Urinary bladder (tissue), 4 donors: Measurements from ENCODE around the gene SSH2. TPM values are rescaled to one million over a fixed set of nuclear protein-coding genes. Genes with fewer than 3 reads are reported as not detected.
A peak's percentile ranks its signal among the peaks of the same experiment; 100 is the strongest.

ENCODE experiments used
- DNase-seq: peaks from one replicate; pipeline ENCODE4 v3.0.0-alpha.2; 2015; ENCODE audit errors: extremely low spot score
- H3K27ac ChIP-seq: one replicate; pipeline ENCODE4 v1.5.1; 2013; ENCODE audit warnings: low read depth, mild to moderate bottlenecking, moderate library complexity
- H3K36me3 ChIP-seq: one replicate; pipeline ENCODE4 v1.6.1; 2013; ENCODE audit warnings: mild to moderate bottlenecking, moderate library complexity; ENCODE audit not compliant: insufficient read depth
- H3K4me1 ChIP-seq: one replicate; pipeline ENCODE4 v1.6.1; 2013; ENCODE audit warnings: mild to moderate bottlenecking, moderate library complexity; ENCODE audit not compliant: insufficient read depth
- H3K4me3 ChIP-seq: one replicate; pipeline ENCODE4 v1.5.1; 2013; ENCODE audit warnings: low read depth, low read length
- WGBS: extraction: QIAGEN DNeasy Blood & Tissue Kit; methylation state at CpG from one replicate; pipeline ENCODE4 v1.1.7; 2013; 5-methylcytosine and 5-hydroxymethylcytosine counted together
- polyA plus RNA-seq: library from polyadenylated mRNA; stranded (reverse); fragments of 200-250 nt; gene quantifications from one replicate; pipeline ENCODE4 v1.2.3, GENCODE V29; 2013
- total RNA-seq: library from RNA; depleted of rRNA; stranded (reverse); fragments of >200 nt; gene quantifications from one replicate; pipeline ENCODE4 v1.2.3, GENCODE V29; 2014
- donor health status: healthy with polysubstance abuse.
- donor health status: healthy.

The SSH2 gene
- total and polyA plus RNA-seq, 2 donors, result 11.9 to 18.0 TPM

GRCh38 chr17:29855686-29856085 lies 74.3 kb downstream of the SSH2 start:
- 80% methylated on average over 1 of the region's 1 CpG for WGBS
- Histone ChIP-seq H3K36me3 (no peaks in the 10 kb centered on the region), H3K27ac (no peak overlapping the region), H3K4me3 (no peak overlapping the region), H3K4me1 (no peaks in the 10 kb centered on the region)
- no peak for DNase-seq

GRCh38 chr17:29848737-29849136 lies 81.3 kb downstream of the SSH2 start:
- Histone ChIP-seq H3K36me3 (peaks cover 2% of the 10 kb centered on the region), H3K27ac (no peak overlapping the region), H3K4me1 (no peaks in the 10 kb centered on the region), H3K4me3 (no peak overlapping the region)
- 77% methylated on average over 3 of the region's 3 CpGs for WGBS
- no peak for DNase-seq

GRCh38 chr17:29847527-29848400 lies 82.3 kb downstream of the SSH2 start:
- Histone ChIP-seq H3K27ac (no peak overlapping the region), H3K4me3 (no peak overlapping the region), H3K4me1 (no peaks in the 10 kb centered on the region), H3K36me3 (peaks cover 2% of the 10 kb centered on the region)
- no peak for DNase-seq
- 75% methylated on average over 3 of the region's 3 CpGs for whole genome bisulfite sequencing

- 84% methylated on average over 3 of the region's 3 CpGs for WGBS
- Histone ChIP-seq H3K4me3 (no peak overlapping the region), H3K27ac (no peak overlapping the region), H3K4me1 (no peaks in the 10 kb centered on the region), H3K36me3 (peaks cover 2% of the 10 kb centered on the region)
- DNase-seq, result no peak
Observed at GRCh38 chr17:29847118-29847517, 82.9 kb downstream of the SSH2 start.

- WGBS, result 72% methylated on average over 2 of the region's 2 CpGs
- peaks cover 2% of the 10 kb centered on the region for H3K36me3 ChIP-seq
- no peak overlapping the region for H3K4me3 ChIP-seq
- no peaks in the 10 kb centered on the region for H3K4me1 ChIP-seq
- no peak for DNase-seq
- no peak overlapping the region for H3K27ac ChIP-seq
Observed at GRCh38 chr17:29846298-29846697, 83.7 kb downstream of the SSH2 start.

- peaks cover 2% of the 10 kb centered on the region for H3K36me3 ChIP-seq
Observed at GRCh38 chr17:29844339-29845048, 85.5 kb downstream of the SSH2 start.

GRCh38 chr17:29840884-29841283 lies 89.1 kb downstream of the SSH2 start:
- no peak overlapping the region for H3K4me3 ChIP-seq
- no peak overlapping the region for H3K27ac ChIP-seq
- no peak for DNase-seq
- H3K36me3 ChIP-seq, result peaks cover 2% of the 10 kb centered on the region
- no peaks in the 10 kb centered on the region for H3K4me1 ChIP-seq

More at GRCh38 chr17:29844339-29845048, 85.5 kb downstream of the SSH2 start:
- DNase-seq, result peak; percentile 51
- WGBS, result 53% methylated on average over 1 of the region's 1 CpG
- no peak overlapping the region for H3K4me3 ChIP-seq
- no peaks in the 10 kb centered on the region for H3K4me1 ChIP-seq
- no peak overlapping the region for H3K27ac ChIP-seq

GRCh38 chr17:29839656-29840055 lies 90.4 kb downstream of the SSH2 start:
- 81% methylated on average over 1 of the region's 1 CpG for WGBS
- H3K36me3 ChIP-seq, result no peaks in the 10 kb centered on the region

GRCh38 chr17:29838961-29839360 lies 91.1 kb downstream of the SSH2 start:
- Histone ChIP-seq H3K36me3 (no peaks in the 10 kb centered on the region), H3K4me3 (no peak overlapping the region), H3K27ac (no peak overlapping the region), H3K4me1 (no peaks in the 10 kb centered on the region)
- DNase-seq, result no peak
- 81% methylated on average over 6 of the region's 6 CpGs for WGBS

More at GRCh38 chr17:29839656-29840055, 90.4 kb downstream of the SSH2 start:
- Histone ChIP-seq H3K27ac (no peak overlapping the region), H3K4me1 (no peaks in the 10 kb centered on the region), H3K4me3 (no peak overlapping the region)
- DNase-seq, result no peak

GRCh38 chr17:29837531-29837930 lies 92.5 kb downstream of the SSH2 start:
- 95% methylated on average over 7 of the region's 7 CpGs for WGBS
- no peaks in the 10 kb centered on the region for H3K4me1 ChIP-seq
- H3K4me3 ChIP-seq, result no peak overlapping the region

GRCh38 chr17:29836643-29837042 lies 93.4 kb downstream of the SSH2 start:
- no peak overlapping the region for H3K27ac ChIP-seq
- no peaks in the 10 kb centered on the region for H3K4me1 ChIP-seq
- H3K4me3 ChIP-seq, result no peak overlapping the region
- DNase-seq, result no peak
- H3K36me3 ChIP-seq, result no peaks in the 10 kb centered on the region
- 59% methylated on average over 5 of the region's 5 CpGs for WGBS

More at GRCh38 chr17:29837531-29837930, 92.5 kb downstream of the SSH2 start:
- no peak overlapping the region for H3K27ac ChIP-seq
- no peak for DNase-seq
- no peaks in the 10 kb centered on the region for H3K36me3 ChIP-seq

GRCh38 chr17:29835435-29836351 lies 94.3 kb downstream of the SSH2 start:
- H3K4me3 ChIP-seq, result no peak overlapping the region
- no peak for DNase-seq
- WGBS, result 76% methylated on average over 10 of the region's 10 CpGs
- H3K36me3 ChIP-seq, result no peaks in the 10 kb centered on the region
- no peak overlapping the region for H3K27ac ChIP-seq
- H3K4me1 ChIP-seq, result no peaks in the 10 kb centered on the region

- WGBS, result 93% methylated on average over 1 of the region's 1 CpG
- H3K36me3 ChIP-seq, result no peaks in the 10 kb centered on the region
- no peak for DNase-seq
- H3K27ac ChIP-seq, result no peak overlapping the region
- H3K4me3 ChIP-seq, result no peak overlapping the region
- no peaks in the 10 kb centered on the region for H3K4me1 ChIP-seq
Observed at GRCh38 chr17:29833801-29834200, 96.2 kb downstream of the SSH2 start.
